HL-60 (cell line): Measurements from ENCODE around the gene IPCEF1.
"Not testable (repeated sequence)": the region's sequence is repeated elsewhere in the genome, so short reads cannot be mapped to it uniquely, and the experiment has no call there.

Source experiments
- DNase-seq, 2 experiments: peaks; one replicate each; pipeline ENCODE4 v3.0.0-alpha.2; 2010 to 2020; ENCODE audit warnings: low read depth in 1 of 2, low spot score in 1 of 2
- H3K27ac ChIP-seq: fragments of 250-450 bp; sonication (Bioruptor Pico); replicated peaks from 2 replicates; pipeline ENCODE4 v1.5.1; 2020; ENCODE audit warnings: mild to moderate bottlenecking, moderate library complexity
- H3K27me3 ChIP-seq: fragments of 250-450 bp; sonication (Bioruptor Pico); 2 replicates; pipeline ENCODE4 v1.5.1; 2021; ENCODE audit warnings: mild to moderate bottlenecking, moderate library complexity; ENCODE audit not compliant: insufficient read depth, poor library complexity, severe bottlenecking
- H3K4me3 ChIP-seq: replicated peaks from 2 replicates; pipeline ENCODE4 v1.5.1; 2011; ENCODE audit warnings: mild to moderate bottlenecking, control low read depth, low read length; ENCODE audit not compliant: insufficient read depth
- CTCF ChIP-seq: IDR thresholded peaks from one replicate; pipeline ENCODE4 v1.5.1; 2011; ENCODE audit warnings: low read length, control low read depth, inconsistent platforms; ENCODE audit not compliant: insufficient read depth
- GABPA ChIP-seq: IDR thresholded peaks from 2 replicates; pipeline ENCODE4 v1.6.1; 2012; ENCODE audit warnings: low read depth
- POLR2AphosphoS5 ChIP-seq: IDR thresholded peaks from 2 replicates; pipeline ENCODE4 v1.6.1; 2012; ENCODE audit warnings: low read depth
- REST ChIP-seq: IDR thresholded peaks from 2 replicates; pipeline ENCODE4 v1.6.1; 2012; ENCODE audit warnings: low read depth; ENCODE audit not compliant: insufficient replicate concordance
- SPI1 ChIP-seq: IDR thresholded peaks from 2 replicates; pipeline ENCODE4 v1.6.1; 2012; ENCODE audit warnings: low read depth, mild to moderate bottlenecking, borderline replicate concordance

The IPCEF1 gene

GRCh38 chr6:154341871-154342270 lies 14.7 kb downstream of the IPCEF1 start:
- Histone ChIP-seq H3K27me3 (no peaks in the 10 kb centered on the region), H3K4me3 (no peak overlapping the region), H3K27ac (no peak overlapping the region)
- DNase-seq = no peak
- no peak for TF ChIP-seq GABPA

GRCh38 chr6:154341336-154341735 lies 15.3 kb downstream of the IPCEF1 start:
- Histone ChIP-seq H3K27me3 (no peaks in the 10 kb centered on the region), H3K4me3 (no peak overlapping the region), H3K27ac (no peak overlapping the region)
- TF ChIP-seq POLR2AphosphoS5 (no peak), GABPA (no peak), CTCF (no peak), REST (no peak), SPI1 (no peak)
- DNase-seq = no peak

GRCh38 chr6:154337406-154338005 lies 19.1 kb downstream of the IPCEF1 start:
- Histone ChIP-seq H3K4me3 (no peak overlapping the region), H3K27ac (peak overlapping the region; percentile 86), H3K27me3 (no peaks in the 10 kb centered on the region)
- TF ChIP-seq CTCF (no peak), POLR2AphosphoS5 (no peak), REST (no peak), GABPA (no peak), SPI1 (peak; percentile 28; the same call in 1 of the 2 replicates)
- peak; percentile 84 to 87 for DNase-seq

- not testable (repeated sequence) for DNase-seq, H3K27ac ChIP-seq, H3K27me3 ChIP-seq, H3K4me3 ChIP-seq
These were observed 22.5 kb downstream of the IPCEF1 start for GRCh38 chr6:154334147-154334546.

GRCh38 chr6:154331750-154332149 lies 24.9 kb downstream of the IPCEF1 start:
- TF ChIP-seq POLR2AphosphoS5 = no peak
- no peak for TF ChIP-seq CTCF
- TF ChIP-seq GABPA = no peak
- TF ChIP-seq REST = no peak
- TF ChIP-seq SPI1 = no peak
- no peaks in the 10 kb centered on the region for H3K27me3 ChIP-seq
- no peak for DNase-seq
- no peak overlapping the region for H3K4me3 ChIP-seq
- no peak overlapping the region for H3K27ac ChIP-seq
